ENCODE data around the gene EVX1. TPM values are rescaled to one million over a fixed set of nuclear protein-coding genes. Genes with fewer than 3 reads are reported as not detected.
A peak's percentile ranks its signal among the peaks of the same experiment; 100 is the strongest.

EVX1 gene
- total RNA-seq, 2 donors from 2014 or later = not detected

GRCh38 chr7:27263781-27264180, 21.2 kb downstream of the EVX1 start:
- Histone ChIP-seq H3K27ac (no peak overlapping the region), H3K36me3 (replicated peaks in 1 of 2; ENCODE audit: insufficient read depth in 1 of 2, low read depth in 2 of 2) (no peaks in the 10 kb centered on the region), H3K9me3 (no peaks in the 10 kb centered on the region), H3K4me3 (no peak overlapping the region), H3K27me3 (no peaks in the 10 kb centered on the region), H3K4me1 (no peaks in the 10 kb centered on the region)
- 49 to 54% methylated on average over 2 of the region's 2 CpGs for WGBS, 2 donors
- intact Hi-C loops (cut with DNase I) = no loop called here
- no peak for ATAC-seq
- no peak for DNase-seq
- TF ChIP-seq POLR2A (IDR thresholded peaks at IDR 0.05) = no peak
- no peak for TF ChIP-seq CTCF (IDR thresholded peaks at IDR 0.05)

DNA sequence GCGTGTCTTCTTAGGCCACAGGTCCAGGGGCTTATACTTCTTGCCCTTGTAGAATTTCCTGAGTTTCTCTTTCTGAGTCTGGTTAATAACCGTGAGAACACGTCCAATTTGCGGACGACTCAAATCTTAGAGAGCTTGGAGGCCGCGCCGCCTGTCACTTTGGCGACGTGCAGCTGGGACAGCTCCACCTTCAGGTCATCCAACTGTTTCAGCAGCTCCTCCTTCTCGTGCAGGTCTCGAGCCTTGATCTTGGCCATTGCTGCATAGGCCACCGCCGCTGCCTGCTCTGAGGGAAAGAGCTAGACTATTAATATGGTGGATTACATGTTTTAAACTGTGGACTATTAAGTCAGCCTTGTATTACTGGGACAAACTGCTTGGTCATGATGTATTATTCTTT, 26.9 kb downstream of the EVX1 start:
- Histone ChIP-seq H3K27ac (no peak overlapping the region), H3K4me1 (no peaks in the 10 kb centered on the region), H3K4me3 (no peak overlapping the region), H3K27me3 (no peaks in the 10 kb centered on the region), H3K36me3 (replicated peaks in 1 of 2; ENCODE audit: insufficient read depth in 1 of 2, low read depth in 2 of 2) (no peaks in the 10 kb centered on the region), H3K9me3 (no peaks in the 10 kb centered on the region)
- DNase-seq = no peak
- ATAC-seq = no peak
- TF ChIP-seq CTCF (IDR thresholded peaks at IDR 0.05) = no peak
- TF ChIP-seq POLR2A (IDR thresholded peaks at IDR 0.05) = no peak
- 80 to 81% methylated on average over 9 to 14 of the region's 14 CpGs for WGBS, 2 donors
- intact Hi-C loops (cut with DNase I) = no loop called here

- no peak for ATAC-seq
- Histone ChIP-seq H3K4me1 (no peaks in the 10 kb centered on the region), H3K36me3 (replicated peaks in 1 of 2; ENCODE audit: insufficient read depth in 1 of 2, low read depth in 2 of 2) (no peaks in the 10 kb centered on the region), H3K4me3 (no peak overlapping the region), H3K27ac (no peak overlapping the region), H3K27me3 (no peaks in the 10 kb centered on the region), H3K9me3 (no peaks in the 10 kb centered on the region)
- 70 to 84% methylated on average over 1 of the region's 1 CpG for WGBS, 2 donors
- intact Hi-C loops (cut with DNase I) = no loop called here
- TF ChIP-seq POLR2A (IDR thresholded peaks at IDR 0.05) (no peak), CTCF (IDR thresholded peaks at IDR 0.05) (no peak)
- DNase-seq = no peak
These were observed 28.8 kb downstream of the EVX1 start for GRCh38 chr7:27271384-27271783.

DNA sequence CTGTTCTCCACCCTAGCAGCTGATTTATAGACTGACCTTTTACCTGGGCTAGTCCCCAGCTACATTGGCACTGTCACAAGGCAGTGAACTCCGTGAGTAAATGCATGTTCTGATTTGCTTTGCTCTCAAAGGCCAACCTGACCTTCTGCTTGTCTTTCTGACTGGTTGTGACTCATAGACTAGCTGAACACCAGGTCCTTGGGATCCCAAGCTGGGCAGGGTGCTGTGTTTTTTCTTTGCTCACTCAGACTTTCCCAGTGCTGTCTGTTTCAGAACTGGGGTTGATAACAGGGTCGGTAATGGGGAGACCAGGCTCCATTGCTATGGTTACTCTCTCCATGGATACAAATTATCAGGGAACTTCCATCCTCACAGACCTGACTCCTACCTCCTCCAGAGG, 35.0 kb downstream of the EVX1 start:
- TF ChIP-seq POLR2A (IDR thresholded peaks at IDR 0.05) (no peak), CTCF (IDR thresholded peaks at IDR 0.05) (no peak)
- Histone ChIP-seq H3K36me3 (replicated peaks in 1 of 2; ENCODE audit: insufficient read depth in 1 of 2, low read depth in 2 of 2) (no peaks in the 10 kb centered on the region), H3K27me3 (no peaks in the 10 kb centered on the region), H3K4me1 (no peaks in the 10 kb centered on the region), H3K9me3 (no peaks in the 10 kb centered on the region), H3K4me3 (no peak overlapping the region), H3K27ac (peak overlapping the region in 1 of 4 donors; percentile 37)
- DNase-seq (peak; percentile 7 to 60 (median 26)), ATAC-seq (peak; percentile 50)
- intact Hi-C loops (cut with DNase I) = no loop called here
- WGBS, 2 donors = 13 to 26% methylated on average over 2 of the region's 2 CpGs

GRCh38 chr7:27283558-27283957, 41.0 kb downstream of the EVX1 start:
- DNase-seq (no peak), ATAC-seq (no peak)
- 44 to 49% methylated on average over 3 of the region's 3 CpGs for WGBS, 2 donors
- no peaks in the 10 kb centered on the region for H3K27me3 ChIP-seq
- no peak overlapping the region for H3K27ac ChIP-seq
- no peaks in the 10 kb centered on the region for H3K36me3 ChIP-seq (replicated peaks in 1 of 2; ENCODE audit: insufficient read depth in 1 of 2, low read depth in 2 of 2)
- no peaks in the 10 kb centered on the region for H3K9me3 ChIP-seq
- no peak overlapping the region for H3K4me3 ChIP-seq
- H3K4me1 ChIP-seq = no peaks in the 10 kb centered on the region
- intact Hi-C loops (cut with DNase I) = no loop called here
- no peak for TF ChIP-seq CTCF (IDR thresholded peaks at IDR 0.05)
- TF ChIP-seq POLR2A (IDR thresholded peaks at IDR 0.05) = no peak

All from body of pancreas (tissue), 4 donors.